ENCODE data around the gene LCA5L. TPM values are rescaled to one million over a fixed set of nuclear protein-coding genes. Genes with fewer than 3 reads are reported as not detected.

LCA5L gene
- total RNA-seq, 1 donor from 2014 or later, result 2.0 TPM

DNA sequence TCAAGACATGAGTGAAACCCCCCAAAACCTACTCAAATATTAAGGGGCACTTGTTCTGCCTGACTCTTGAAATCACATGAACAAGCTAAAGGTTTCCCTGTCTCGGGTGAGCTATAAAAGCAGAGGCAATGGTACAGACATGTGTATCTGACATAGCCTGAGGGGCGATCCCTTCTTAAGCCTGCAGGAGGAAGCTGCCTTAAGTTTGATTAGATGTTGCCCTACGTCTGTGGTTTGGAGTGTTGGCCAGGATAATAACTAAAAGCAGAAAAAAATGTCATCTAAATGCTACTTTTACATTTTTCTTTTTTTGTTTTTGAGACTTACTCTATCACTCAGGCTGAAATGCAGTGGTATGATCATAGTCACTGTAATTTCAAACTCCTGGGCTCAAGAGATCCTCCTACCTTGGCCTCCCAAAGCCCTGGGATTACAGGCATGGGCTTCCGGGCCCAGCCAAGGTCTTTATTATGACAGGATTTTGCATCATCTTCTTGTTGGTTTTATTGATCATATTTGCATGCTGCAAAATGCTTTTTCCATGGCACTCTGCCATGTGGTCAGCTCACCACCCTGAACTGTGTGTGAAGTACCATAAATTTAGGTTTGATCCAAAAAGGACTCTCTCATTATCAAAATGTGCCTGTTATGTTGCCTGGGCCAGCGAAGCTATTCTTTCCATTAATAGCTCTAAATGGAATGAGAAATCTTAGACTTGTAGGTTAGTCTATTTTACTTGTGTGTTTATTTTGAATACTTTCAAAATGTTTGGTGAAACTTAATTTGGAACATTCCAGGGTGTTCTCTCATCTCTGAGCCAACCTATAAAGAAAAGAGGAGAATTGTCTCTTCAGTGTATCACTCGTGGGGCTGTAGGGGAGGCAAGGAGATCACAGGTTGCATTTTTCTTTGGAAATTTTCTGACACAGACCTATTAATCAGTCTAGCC, 81.7 kb downstream of the LCA5L start:
- Histone ChIP-seq H3K27me3 (ENCODE audit: insufficient read depth, low read length) (peaks cover 2% of the 10 kb centered on the region), H3K27ac (ENCODE audit: low read depth, low read length) (no peak overlapping the region), H3K9me3 (ENCODE audit: insufficient read depth, low read depth, low read length) (no peaks in the 10 kb centered on the region), H3K9ac (ENCODE audit: low read length) (no peak overlapping the region), H3K4me3 (ENCODE audit: insufficient read depth, low read depth, low read length) (no peak overlapping the region), H3K36me3 (ENCODE audit: insufficient read depth, low read length) (no peaks in the 10 kb centered on the region), H3K4me2 (ENCODE audit: low read length) (no peak overlapping the region), H3K4me1 (ENCODE audit: insufficient read depth, low read length) (no peaks in the 10 kb centered on the region), H3K79me2 (ENCODE audit: insufficient read depth, low read length) (no peaks in the 10 kb centered on the region), H2AFZ (ENCODE audit: low read depth, low read length) (no peak overlapping the region), H4K20me1 (ENCODE audit: insufficient read depth, low read length) (no peaks in the 10 kb centered on the region)
- FAIRE-seq, result no peak
- Mint-ChIP-seq H3K9me3 (ENCODE audit: unreplicated experiment) (no peaks in the 10 kb centered on the region), H3K36me3 (ENCODE audit: low read depth, unreplicated experiment) (no peaks in the 10 kb centered on the region), H3K27ac (ENCODE audit: unreplicated experiment) (no peak overlapping the region), H3K4me3 (ENCODE audit: unreplicated experiment) (no peak overlapping the region), H3K4me1 (ENCODE audit: low read depth, unreplicated experiment) (no peaks in the 10 kb centered on the region), H3K27me3 (ENCODE audit: low read depth, unreplicated experiment) (peaks cover 10% of the 10 kb centered on the region)
- DNase-seq (ENCODE audit: low read depth), result no peak
- TF ChIP-seq EZH2 (IDR thresholded peaks at IDR 0.05; ENCODE audit: insufficient read depth, low read length), result no peak
- TF ChIP-seq, protein P1, sequence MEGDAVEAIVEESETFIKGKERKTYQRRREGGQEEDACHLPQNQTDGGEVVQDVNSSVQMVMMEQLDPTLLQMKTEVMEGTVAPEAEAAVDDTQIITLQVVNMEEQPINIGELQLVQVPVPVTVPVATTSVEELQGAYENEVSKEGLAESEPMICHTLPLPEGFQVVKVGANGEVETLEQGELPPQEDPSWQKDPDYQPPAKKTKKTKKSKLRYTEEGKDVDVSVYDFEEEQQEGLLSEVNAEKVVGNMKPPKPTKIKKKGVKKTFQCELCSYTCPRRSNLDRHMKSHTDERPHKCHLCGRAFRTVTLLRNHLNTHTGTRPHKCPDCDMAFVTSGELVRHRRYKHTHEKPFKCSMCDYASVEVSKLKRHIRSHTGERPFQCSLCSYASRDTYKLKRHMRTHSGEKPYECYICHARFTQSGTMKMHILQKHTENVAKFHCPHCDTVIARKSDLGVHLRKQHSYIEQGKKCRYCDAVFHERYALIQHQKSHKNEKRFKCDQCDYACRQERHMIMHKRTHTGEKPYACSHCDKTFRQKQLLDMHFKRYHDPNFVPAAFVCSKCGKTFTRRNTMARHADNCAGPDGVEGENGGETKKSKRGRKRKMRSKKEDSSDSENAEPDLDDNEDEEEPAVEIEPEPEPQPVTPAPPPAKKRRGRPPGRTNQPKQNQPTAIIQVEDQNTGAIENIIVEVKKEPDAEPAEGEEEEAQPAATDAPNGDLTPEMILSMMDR (IDR thresholded peaks at IDR 0.05; ENCODE audit: insufficient read depth, low read depth, low read length), result no peak

DNA sequence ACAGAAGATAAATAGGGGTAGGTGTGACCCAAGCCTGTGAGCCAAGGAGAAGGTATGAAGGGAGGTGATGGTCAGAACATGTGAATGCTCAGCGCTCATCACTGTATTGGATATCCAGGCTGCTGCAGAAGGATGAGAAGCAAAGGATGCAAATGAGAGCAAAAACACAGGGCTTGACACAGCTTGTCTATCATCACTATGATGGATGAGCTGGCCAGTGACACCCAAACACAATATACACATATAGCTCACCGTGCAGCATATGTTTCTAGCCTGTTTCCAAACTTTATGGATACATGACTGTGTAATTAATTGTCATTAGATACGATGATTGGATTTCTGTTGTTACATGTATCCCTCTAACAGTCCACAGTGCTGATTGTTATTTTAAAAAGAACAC, 82.8 kb downstream of the LCA5L start:
- no peak overlapping the region for H3K4me2 ChIP-seq (ENCODE audit: low read length)
- H3K79me2 ChIP-seq (ENCODE audit: insufficient read depth, low read length), result no peaks in the 10 kb centered on the region

More for the DNA sequence above, 82.8 kb downstream of the LCA5L start:
- H3K9me3 ChIP-seq (ENCODE audit: insufficient read depth, low read depth, low read length), result no peaks in the 10 kb centered on the region
- Mint-ChIP-seq H3K9me3 (ENCODE audit: unreplicated experiment) (no peaks in the 10 kb centered on the region), H3K36me3 (ENCODE audit: low read depth, unreplicated experiment) (no peaks in the 10 kb centered on the region), H3K27ac (ENCODE audit: unreplicated experiment) (no peak overlapping the region), H3K27me3 (ENCODE audit: low read depth, unreplicated experiment) (peaks cover 10% of the 10 kb centered on the region), H3K4me1 (ENCODE audit: low read depth, unreplicated experiment) (no peaks in the 10 kb centered on the region), H3K4me3 (ENCODE audit: unreplicated experiment) (no peak overlapping the region)
- H3K27me3 ChIP-seq (ENCODE audit: insufficient read depth, low read length), result peaks cover 2% of the 10 kb centered on the region
- H3K4me3 ChIP-seq (ENCODE audit: insufficient read depth, low read depth, low read length), result no peak overlapping the region
- FAIRE-seq (no peak), DNase-seq (ENCODE audit: low read depth) (no peak)
- no peaks in the 10 kb centered on the region for H3K36me3 ChIP-seq (ENCODE audit: insufficient read depth, low read length)
- TF ChIP-seq, protein P1 (IDR thresholded peaks at IDR 0.05; ENCODE audit: insufficient read depth, low read depth, low read length), result no peak
- TF ChIP-seq EZH2 (IDR thresholded peaks at IDR 0.05; ENCODE audit: insufficient read depth, low read length), result no peak
- no peaks in the 10 kb centered on the region for H4K20me1 ChIP-seq (ENCODE audit: insufficient read depth, low read length)
- H2AFZ ChIP-seq (ENCODE audit: low read depth, low read length), result no peak overlapping the region
- no peaks in the 10 kb centered on the region for H3K4me1 ChIP-seq (ENCODE audit: insufficient read depth, low read length)
- H3K9ac ChIP-seq (ENCODE audit: low read length), result no peak overlapping the region
- H3K27ac ChIP-seq (ENCODE audit: low read depth, low read length), result no peak overlapping the region
